T-cell (primary cell): ENCODE measurements around the gene PCDHA1. TPM values are rescaled to one million over a fixed set of nuclear protein-coding genes. Genes with fewer than 3 reads are reported as not detected.

Experiments
- ATAC-seq, 4 experiments: fragments of 200-7000 bp in 3 of 4; fragments of 150-1000 bp in 1 of 4; cut with Tn5 transposase; replicated peaks in 1 of 4; 1 replicate in 3 of 4; 2 replicates in 1 of 4; pipeline ENCODE4 v1.10.0; 2021; ENCODE audit warnings: moderate library complexity in 3 of 4, mild to moderate bottlenecking in 2 of 4, moderate number of reproducible peaks in 1 of 4
- CTCF ChIA-PET, 2 donors: fragments of 300-600 bp; sonication (Branson Sonifier 250); formaldehyde crosslinking; loops; one replicate each; lab custom pipeline; 2022; ENCODE audit warnings: antibody characterized with exemption in 2 of 2; lab: Charles Lee
- POLR2A ChIA-PET, 2 donors: fragments of 300-600 bp; sonication (Branson Sonifier 250); formaldehyde crosslinking; loops; one replicate each; lab custom pipeline; 2022; ENCODE audit warnings: antibody characterized with exemption in 2 of 2; lab: Charles Lee
- DNase-seq, 35 experiments: peaks; one replicate each; pipeline versions ENCODE4 v3.0.0 to v3.0.0-alpha.2; 2013 to 2023
- H3K27ac ChIP-seq: one replicate; pipeline ENCODE4 v1.5.1; 2013; ENCODE audit warnings: low read length
- H3K27me3 ChIP-seq, 2 experiments: replicated peaks in 1 of 2; 1 replicate in 1 of 2; 2 replicates in 1 of 2; pipeline versions ENCODE4 v1.6.1 to v1.7.0; 2013; ENCODE audit warnings: low read length in 1 of 2, mixed read lengths in 1 of 2; ENCODE audit not compliant: control insufficient read depth in 2 of 2, insufficient read depth in 2 of 2; ENCODE audit errors: extremely low read depth in 1 of 2
- H3K36me3 ChIP-seq, 2 donors: 1 replicate in 1 of 2; 2 replicates in 1 of 2; pipeline versions ENCODE4 v1.6.1 to v1.7.0; 2013; ENCODE audit warnings: low read length in 1 of 2; ENCODE audit not compliant: control insufficient read depth in 2 of 2, insufficient read depth in 1 of 2; ENCODE audit errors: extremely low read depth in 1 of 2
- H3K4me1 ChIP-seq, 2 experiments: 1 replicate in 1 of 2; 2 replicates in 1 of 2; pipeline versions ENCODE4 v1.6.1 to v1.7.0; 2013; ENCODE audit warnings: low read length in 2 of 2, mixed read lengths in 1 of 2; ENCODE audit not compliant: insufficient read depth in 2 of 2, control insufficient read depth in 1 of 2; ENCODE audit errors: extremely low read depth in 1 of 2
- H3K4me3 ChIP-seq, 2 donors: 1 replicate in 1 of 2; 2 replicates in 1 of 2; pipeline versions ENCODE4 v1.5.1 to v1.7.0; 2013; ENCODE audit warnings: mild to moderate bottlenecking in 2 of 2, low read length in 1 of 2, moderate library complexity in 1 of 2; ENCODE audit not compliant: control insufficient read depth in 1 of 2; ENCODE audit errors: extremely low read depth in 1 of 2
- H3K9me3 ChIP-seq: 2 replicates; pipeline ENCODE4 v1.7.0; 2013
- H3K27ac Mint-ChIP-seq, 2 donors: one replicate each; pipeline ENCODE4 v1.8.0; 2020 to 2021; ENCODE audit warnings: mild to moderate bottlenecking in 2 of 2, mixed read lengths in 2 of 2
- H3K27me3 Mint-ChIP-seq, 2 donors: one replicate each; pipeline ENCODE4 v1.8.0; 2021 to 2022; ENCODE audit warnings: mixed read lengths in 2 of 2
- H3K36me3 Mint-ChIP-seq: one replicate; pipeline ENCODE4 v1.8.0; 2021; ENCODE audit warnings: mixed read lengths
- H3K4me1 Mint-ChIP-seq, 3 donors: one replicate each; pipeline ENCODE4 v1.8.0; 2020 to 2022; ENCODE audit warnings: mixed read lengths in 3 of 3, mild to moderate bottlenecking in 1 of 3
- H3K4me3 Mint-ChIP-seq, 3 donors: one replicate each; pipeline ENCODE4 v1.8.0; 2020 to 2022; ENCODE audit warnings: mild to moderate bottlenecking in 3 of 3, mixed read lengths in 3 of 3, moderate library complexity in 3 of 3
- H3K9me3 Mint-ChIP-seq, 3 donors: one replicate each; pipeline ENCODE4 v1.8.0; 2020 to 2022; ENCODE audit warnings: mixed read lengths in 3 of 3
- WGBS: methylation state at CpG from one replicate; pipeline ENCODE4 v1.1.5; 2013; ENCODE audit warnings: missing lambda C conversion rate; ENCODE audit not compliant: insufficient coverage; 5-methylcytosine and 5-hydroxymethylcytosine counted together
- total RNA-seq, 35 experiments: library from RNA in 6 of 35; stranded (reverse) in 6 of 35; fragments of 120-200 nt in 1 of 35; gene quantifications; one replicate each; pipeline versions ENCODE4 v1.2.1 to v1.2.4 and lab custom pipeline; 2013 to 2026

The PCDHA1 gene
- total RNA-seq, 5 donors from 2014 or later (not counting 1 experiment from before 2014, with no cell fraction given), result not detected

DNA sequence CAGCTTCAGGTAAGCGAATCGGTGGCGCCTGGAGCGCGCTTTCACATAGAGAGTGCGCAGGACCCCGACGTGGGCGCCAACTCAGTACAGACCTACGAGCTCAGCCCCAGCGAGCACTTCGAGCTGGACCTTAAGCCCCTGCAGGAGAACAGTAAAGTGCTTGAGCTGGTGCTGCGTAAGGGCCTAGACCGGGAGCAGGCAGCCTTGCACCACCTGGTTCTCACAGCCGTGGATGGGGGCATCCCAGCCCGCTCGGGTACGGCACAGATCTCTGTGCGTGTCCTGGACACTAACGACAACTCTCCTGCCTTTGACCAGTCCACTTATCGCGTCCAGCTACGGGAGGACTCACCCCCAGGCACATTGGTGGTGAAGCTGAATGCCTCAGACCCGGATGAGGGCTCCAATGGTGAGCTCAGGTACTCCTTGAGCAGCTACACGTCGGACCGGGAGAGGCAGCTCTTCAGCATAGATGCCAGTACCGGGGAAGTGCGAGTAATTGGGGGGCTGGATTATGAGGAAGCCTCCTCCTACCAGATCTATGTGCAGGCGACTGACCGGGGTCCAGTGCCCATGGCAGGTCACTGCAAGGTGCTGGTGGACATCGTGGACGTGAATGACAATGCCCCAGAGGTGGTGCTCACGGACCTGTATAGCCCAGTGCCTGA, 181.4 kb downstream of the PCDHA1 start:
- no peaks in the 10 kb centered on the region for H3K9me3 Mint-ChIP-seq
- H3K4me1 Mint-ChIP-seq, result peaks cover 0 to 3% (median 2%) of the 10 kb centered on the region in 3 donors
- Histone ChIP-seq H3K27ac (no peak overlapping the region), H3K4me3 (no peak overlapping the region), H3K27me3 (peaks cover 15 to 27% of the 10 kb centered on the region in 2 experiments), H3K9me3 (no peaks in the 10 kb centered on the region), H3K36me3 (no peaks in the 10 kb centered on the region), H3K4me1 (no peaks in the 10 kb centered on the region)
- DNase-seq, result no peak
- H3K27ac Mint-ChIP-seq, result no peak overlapping the region
- ChIA-PET CTCF (no interaction called here), POLR2A (no interaction called here)
- ATAC-seq, result no peak
- H3K36me3 Mint-ChIP-seq, result no peaks in the 10 kb centered on the region
- peaks cover 42 to 47% of the 10 kb centered on the region in 2 donors for H3K27me3 Mint-ChIP-seq
- 28% methylated on average over 31 of the region's 34 CpGs for WGBS
- H3K4me3 Mint-ChIP-seq, result no peak overlapping the region

DNA sequence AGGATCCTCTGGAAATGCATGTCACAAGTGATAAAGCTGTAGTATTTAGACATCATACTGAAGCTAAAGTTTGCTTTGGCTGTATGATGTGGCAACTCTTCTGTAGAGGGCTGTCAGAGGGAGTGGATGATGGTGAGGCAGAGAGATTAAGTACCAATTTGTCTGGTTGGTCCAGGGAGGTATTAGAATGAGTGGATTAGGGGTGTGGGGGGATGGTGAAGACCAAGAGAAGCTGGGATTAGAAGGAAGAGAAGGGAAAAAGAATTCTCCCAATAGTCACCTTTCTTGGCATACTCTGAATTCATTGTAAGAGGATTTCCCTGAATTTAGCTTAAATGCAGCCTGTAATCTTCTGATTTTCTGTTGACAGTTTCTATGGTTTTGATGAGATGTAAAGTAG, 183.9 kb downstream of the PCDHA1 start:
- CTCF ChIA-PET, result no interaction called here
- no peak overlapping the region for H3K4me3 Mint-ChIP-seq
- Histone ChIP-seq H3K27me3 (peaks cover 12 to 27% of the 10 kb centered on the region in 2 experiments), H3K4me1 (no peaks in the 10 kb centered on the region), H3K9me3 (no peaks in the 10 kb centered on the region), H3K27ac (no peak overlapping the region), H3K4me3 (no peak overlapping the region), H3K36me3 (no peaks in the 10 kb centered on the region)
- H3K27me3 Mint-ChIP-seq, result peaks cover 29 to 30% of the 10 kb centered on the region in 2 donors
- H3K4me1 Mint-ChIP-seq, result peaks cover 0 to 3% (median 2%) of the 10 kb centered on the region in 3 donors
- no peak overlapping the region for H3K27ac Mint-ChIP-seq
- no peaks in the 10 kb centered on the region for H3K36me3 Mint-ChIP-seq
- H3K9me3 Mint-ChIP-seq, result no peaks in the 10 kb centered on the region
- POLR2A ChIA-PET, result no interaction called here
- DNase-seq (no peak), ATAC-seq (no peak)

DNA sequence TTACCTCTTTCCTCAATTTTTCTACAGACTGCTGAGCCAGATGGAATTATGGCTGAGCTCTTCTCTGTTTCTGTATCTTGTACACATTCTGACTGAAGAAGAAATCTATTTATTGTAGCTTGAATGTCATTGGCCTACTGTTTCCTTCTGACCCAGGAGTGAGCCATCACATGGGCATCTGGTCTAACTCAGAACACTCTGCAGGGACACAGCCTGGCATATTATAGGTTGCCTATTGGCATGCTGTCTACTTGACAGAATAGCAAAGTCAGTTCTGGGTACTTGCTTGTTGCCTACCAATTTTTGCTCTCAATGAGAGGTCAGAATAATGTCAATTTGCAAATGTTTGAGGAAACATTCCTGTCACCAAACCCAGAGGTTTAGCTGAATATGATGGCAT, 187.6 kb downstream of the PCDHA1 start:
- POLR2A ChIA-PET, result no interaction called here
- H3K27ac ChIP-seq, result no peak overlapping the region
- DNase-seq (no peak), ATAC-seq (no peak)
- peaks cover 4 to 30% of the 10 kb centered on the region in 2 donors for H3K27me3 Mint-ChIP-seq
- no peak overlapping the region for H3K27ac Mint-ChIP-seq
- H3K9me3 ChIP-seq, result no peaks in the 10 kb centered on the region
- no peak overlapping the region for H3K4me3 ChIP-seq
- no peaks in the 10 kb centered on the region for H3K4me1 Mint-ChIP-seq
- no peaks in the 10 kb centered on the region for H3K36me3 Mint-ChIP-seq
- CTCF ChIA-PET, result no interaction called here
- peaks cover 2 to 4% of the 10 kb centered on the region in 2 experiments for H3K27me3 ChIP-seq
- H3K9me3 Mint-ChIP-seq, result peaks cover 0 to 3% (median 0%) of the 10 kb centered on the region in 3 donors
- no peaks in the 10 kb centered on the region for H3K4me1 ChIP-seq
- no peak overlapping the region for H3K4me3 Mint-ChIP-seq
- H3K36me3 ChIP-seq, result no peaks in the 10 kb centered on the region

GRCh38 chr5:140977003-140977402, 191.1 kb downstream of the PCDHA1 start:
- Histone ChIP-seq H3K4me3 (no peak overlapping the region), H3K36me3 (no peaks in the 10 kb centered on the region), H3K27ac (no peak overlapping the region), H3K27me3 (peaks cover 0 to 2% of the 10 kb centered on the region in 2 experiments), H3K9me3 (no peaks in the 10 kb centered on the region), H3K4me1 (no peaks in the 10 kb centered on the region)
- POLR2A ChIA-PET, result no interaction called here
- no peak overlapping the region for H3K4me3 Mint-ChIP-seq
- CTCF ChIA-PET, result no interaction called here
- WGBS, result no CpG with 5 or more reads among the region's 3 CpGs
- no peaks in the 10 kb centered on the region for H3K36me3 Mint-ChIP-seq
- no peak for DNase-seq
- H3K4me1 Mint-ChIP-seq, result no peaks in the 10 kb centered on the region
- ATAC-seq, result no peak
- H3K27ac Mint-ChIP-seq, result no peak overlapping the region
- peaks cover 0 to 3% (median 0%) of the 10 kb centered on the region in 3 donors for H3K9me3 Mint-ChIP-seq
- H3K27me3 Mint-ChIP-seq, result peaks cover 6 to 37% of the 10 kb centered on the region in 2 donors

DNA sequence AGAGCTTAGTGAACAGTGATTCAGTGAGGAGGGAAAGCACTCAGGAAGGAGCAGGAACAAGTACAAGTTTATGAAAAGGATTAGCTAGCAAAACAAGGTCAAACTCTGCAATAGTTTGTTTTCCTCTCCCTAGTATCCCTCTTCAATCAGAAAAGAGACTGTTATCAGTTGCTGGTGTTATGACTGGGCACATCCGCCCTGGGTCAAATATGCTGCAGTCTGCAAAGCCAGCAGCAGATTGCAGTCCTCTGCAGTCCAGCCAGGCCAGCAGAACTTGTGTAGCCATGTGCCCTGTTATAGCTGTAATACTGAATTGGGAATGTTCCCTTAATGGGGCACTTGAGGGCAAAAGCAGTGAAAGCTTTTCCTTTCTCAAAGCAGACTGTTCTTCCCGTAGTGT, 192.3 kb downstream of the PCDHA1 start:
- 67% methylated on average over 1 of the region's 2 CpGs for WGBS
- H3K9me3 Mint-ChIP-seq, result peaks cover 0 to 3% (median 0%) of the 10 kb centered on the region in 3 donors
- H3K36me3 Mint-ChIP-seq, result no peaks in the 10 kb centered on the region
- ATAC-seq (no peak), DNase-seq (no peak)
- H3K36me3 ChIP-seq, result no peaks in the 10 kb centered on the region
- POLR2A ChIA-PET, result interaction anchor here in 1 of 2 donors (0.5 kb wide), 1 partner anchor 17 kb away, joined by 3 read pairs; no protein-coding TSS in a partner anchor
- no peaks in the 10 kb centered on the region for H3K9me3 ChIP-seq
- no peak overlapping the region for H3K27ac Mint-ChIP-seq
- H3K27me3 ChIP-seq, result peaks cover 0 to 2% of the 10 kb centered on the region in 2 experiments
- H3K27me3 Mint-ChIP-seq, result peaks cover 6 to 38% of the 10 kb centered on the region in 2 donors
- CTCF ChIA-PET, result no interaction called here
- no peak overlapping the region for H3K27ac ChIP-seq
- H3K4me3 ChIP-seq, result no peak overlapping the region
- no peak overlapping the region for H3K4me3 Mint-ChIP-seq
- H3K4me1 ChIP-seq, result no peaks in the 10 kb centered on the region
- no peaks in the 10 kb centered on the region for H3K4me1 Mint-ChIP-seq

- H3K27ac ChIP-seq, result no peak overlapping the region
- CTCF ChIA-PET, result no interaction called here
- ATAC-seq, result no peak
Observed at GRCh38 chr5:140978983-140979382, 193.0 kb downstream of the PCDHA1 start.

More at GRCh38 chr5:140978983-140979382, 193.0 kb downstream of the PCDHA1 start:
- no peaks in the 10 kb centered on the region for H3K36me3 ChIP-seq
- H3K9me3 ChIP-seq, result no peaks in the 10 kb centered on the region
- Mint-ChIP-seq H3K36me3 (no peaks in the 10 kb centered on the region), H3K9me3 (peaks cover 0 to 3% (median 0%) of the 10 kb centered on the region in 3 donors), H3K4me1 (no peaks in the 10 kb centered on the region), H3K4me3 (no peak overlapping the region), H3K27me3 (peaks cover 6 to 41% of the 10 kb centered on the region in 2 donors), H3K27ac (no peak overlapping the region)
- H3K4me1 ChIP-seq, result no peaks in the 10 kb centered on the region
- no peak for DNase-seq
- no peak overlapping the region for H3K4me3 ChIP-seq
- 100% methylated on average over 1 of the region's 1 CpG for WGBS
- POLR2A ChIA-PET, result no interaction called here
- peaks cover 0 to 2% of the 10 kb centered on the region in 2 experiments for H3K27me3 ChIP-seq
